Measurements from ENCODE around the gene GLCCI1.

Gene GLCCI1

GRCh38 chr7:8135417-8135816 lies 166.8 kb downstream of the GLCCI1 start:
- TF ChIP-seq, protein P1, sequence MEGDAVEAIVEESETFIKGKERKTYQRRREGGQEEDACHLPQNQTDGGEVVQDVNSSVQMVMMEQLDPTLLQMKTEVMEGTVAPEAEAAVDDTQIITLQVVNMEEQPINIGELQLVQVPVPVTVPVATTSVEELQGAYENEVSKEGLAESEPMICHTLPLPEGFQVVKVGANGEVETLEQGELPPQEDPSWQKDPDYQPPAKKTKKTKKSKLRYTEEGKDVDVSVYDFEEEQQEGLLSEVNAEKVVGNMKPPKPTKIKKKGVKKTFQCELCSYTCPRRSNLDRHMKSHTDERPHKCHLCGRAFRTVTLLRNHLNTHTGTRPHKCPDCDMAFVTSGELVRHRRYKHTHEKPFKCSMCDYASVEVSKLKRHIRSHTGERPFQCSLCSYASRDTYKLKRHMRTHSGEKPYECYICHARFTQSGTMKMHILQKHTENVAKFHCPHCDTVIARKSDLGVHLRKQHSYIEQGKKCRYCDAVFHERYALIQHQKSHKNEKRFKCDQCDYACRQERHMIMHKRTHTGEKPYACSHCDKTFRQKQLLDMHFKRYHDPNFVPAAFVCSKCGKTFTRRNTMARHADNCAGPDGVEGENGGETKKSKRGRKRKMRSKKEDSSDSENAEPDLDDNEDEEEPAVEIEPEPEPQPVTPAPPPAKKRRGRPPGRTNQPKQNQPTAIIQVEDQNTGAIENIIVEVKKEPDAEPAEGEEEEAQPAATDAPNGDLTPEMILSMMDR (IDR thresholded peaks at IDR 0.05; ENCODE audit: borderline replicate concordance, insufficient read depth, low read depth, low read length): no peak
- no peak overlapping the region for H3K4me3 ChIP-seq (ENCODE audit: low read depth, low read length)

GRCh38 chr7:8136051-8136730 lies 167.6 kb downstream of the GLCCI1 start:
- H3K4me3 ChIP-seq (ENCODE audit: low read depth, low read length): no peak overlapping the region
- TF ChIP-seq, protein P1 (IDR thresholded peaks at IDR 0.05; ENCODE audit: borderline replicate concordance, insufficient read depth, low read depth, low read length): no peak
